ENCODE results near the gene ELMO1. TPM values are rescaled to one million over a fixed set of nuclear protein-coding genes. Genes with fewer than 3 reads are reported as not detected.

The ELMO1 gene
- total RNA-seq, 1 donor from 2014 or later = 60.1 TPM

- Histone ChIP-seq H3K4me1 (no peaks in the 10 kb centered on the region), H3K4me3 (no peak overlapping the region), H3K9me3 (no peaks in the 10 kb centered on the region), H3K36me3 (peaks cover 36% of the 10 kb centered on the region), H3K27ac (no peak overlapping the region), H3K27me3 (ENCODE audit: low read depth) (no peaks in the 10 kb centered on the region)
- intact Hi-C loops (cut with DNase I) = no loop called here
- no peak for DNase-seq
- ATAC-seq = no peak
- no peak for TF ChIP-seq CTCF (IDR thresholded peaks at IDR 0.05)
Measured at GRCh38 chr7:36855330-36855729, 593.3 kb downstream of the ELMO1 start.

- Histone ChIP-seq H3K27ac (no peak overlapping the region), H3K4me3 (no peak overlapping the region), H3K4me1 (no peaks in the 10 kb centered on the region), H3K27me3 (ENCODE audit: low read depth) (no peaks in the 10 kb centered on the region), H3K9me3 (no peaks in the 10 kb centered on the region), H3K36me3 (peaks cover 34% of the 10 kb centered on the region)
- ATAC-seq (no peak), DNase-seq (no peak)
- intact Hi-C loops (cut with DNase I) = no loop called here
- TF ChIP-seq CTCF (IDR thresholded peaks at IDR 0.05) = no peak
Measured at GRCh38 chr7:36854652-36855051, 594.0 kb downstream of the ELMO1 start.

GRCh38 chr7:36852931-36853330, 595.7 kb downstream of the ELMO1 start:
- TF ChIP-seq CTCF (IDR thresholded peaks at IDR 0.05) = no peak
- Histone ChIP-seq H3K4me3 (no peak overlapping the region), H3K27me3 (ENCODE audit: low read depth) (no peaks in the 10 kb centered on the region), H3K36me3 (peaks cover 23% of the 10 kb centered on the region), H3K4me1 (no peaks in the 10 kb centered on the region), H3K9me3 (peaks cover 3% of the 10 kb centered on the region), H3K27ac (no peak overlapping the region)
- no peak for DNase-seq
- intact Hi-C loops (cut with DNase I) = no loop called here
- no peak for ATAC-seq

GRCh38 chr7:36852017-36852416, 596.6 kb downstream of the ELMO1 start:
- Histone ChIP-seq H3K36me3 (peaks cover 23% of the 10 kb centered on the region), H3K4me3 (no peak overlapping the region), H3K27ac (no peak overlapping the region), H3K9me3 (peaks cover 10% of the 10 kb centered on the region), H3K4me1 (no peaks in the 10 kb centered on the region), H3K27me3 (ENCODE audit: low read depth) (no peaks in the 10 kb centered on the region)
- intact Hi-C loops (cut with DNase I) = no loop called here
- no peak for TF ChIP-seq CTCF (IDR thresholded peaks at IDR 0.05)
- DNase-seq (no peak), ATAC-seq (no peak)

GRCh38 chr7:36851382-36851781, 597.3 kb downstream of the ELMO1 start:
- no peak for TF ChIP-seq CTCF (IDR thresholded peaks at IDR 0.05)
- intact Hi-C loops (cut with DNase I) = no loop called here
- no peaks in the 10 kb centered on the region for H3K4me1 ChIP-seq
- peaks cover 23% of the 10 kb centered on the region for H3K36me3 ChIP-seq
- peaks cover 10% of the 10 kb centered on the region for H3K9me3 ChIP-seq
- H3K4me3 ChIP-seq = no peak overlapping the region
- no peaks in the 10 kb centered on the region for H3K27me3 ChIP-seq (ENCODE audit: low read depth)
- DNase-seq (no peak), ATAC-seq (no peak)
- no peak overlapping the region for H3K27ac ChIP-seq

GRCh38 chr7:36847946-36848345, 600.7 kb downstream of the ELMO1 start:
- H3K27ac ChIP-seq = no peak overlapping the region
- TF ChIP-seq CTCF (IDR thresholded peaks at IDR 0.05) = no peak
- no peaks in the 10 kb centered on the region for H3K27me3 ChIP-seq (ENCODE audit: low read depth)
- no peaks in the 10 kb centered on the region for H3K36me3 ChIP-seq
- ATAC-seq (no peak), DNase-seq (no peak)
- H3K9me3 ChIP-seq = peaks cover 10% of the 10 kb centered on the region
- intact Hi-C loops (cut with DNase I) = no loop called here
- H3K4me1 ChIP-seq = no peaks in the 10 kb centered on the region
- H3K4me3 ChIP-seq = no peak overlapping the region

Data from lower lobe of right lung (tissue), 2 donors.